ENCODE data around the gene NHSL2. TPM values are rescaled to one million over a fixed set of nuclear protein-coding genes. Genes with fewer than 3 reads are reported as not detected.

The NHSL2 gene
- total RNA-seq, 1 experiment from 2014 or later, result not detected

DNA sequence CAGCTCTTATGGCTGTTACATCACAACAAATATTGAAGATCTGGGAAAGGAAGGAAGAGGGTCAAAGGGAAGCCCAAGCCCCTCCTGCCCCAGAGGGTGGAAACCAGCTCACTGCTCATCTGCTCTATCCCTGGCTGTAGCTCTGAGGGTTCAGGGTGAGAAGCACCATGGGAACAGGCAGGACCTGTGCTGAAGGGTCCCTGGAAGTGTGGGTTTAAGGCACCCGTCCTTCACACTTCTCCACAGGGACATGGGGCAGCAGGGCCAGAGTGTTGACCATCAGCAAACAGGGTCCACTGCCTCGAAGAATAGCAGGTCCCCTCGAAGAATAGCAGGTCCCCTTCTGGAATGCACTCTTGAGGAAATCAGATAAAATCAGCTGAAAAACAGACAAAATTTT lies 216.7 kb downstream of the NHSL2 start:
- H4K20me1 ChIP-seq (ENCODE audit: insufficient read depth), result no peaks in the 10 kb centered on the region
- H3K9me2 ChIP-seq (ENCODE audit: insufficient read depth), result no peaks in the 10 kb centered on the region
- H3K27me3 ChIP-seq (ENCODE audit: insufficient read depth, low read depth), result peaks cover 20% of the 10 kb centered on the region; the same call in 1 of the 2 replicates
- no peaks in the 10 kb centered on the region for H3K79me2 ChIP-seq (ENCODE audit: low read depth)
- H3K4me3 ChIP-seq, result no peak overlapping the region
- intact Hi-C loops (cut with micrococcal nuclease; ENCODE audit: unreplicated experiment), result loop anchor here (5.0 kb wide), 2 partner anchors 110 to 270 kb away; no protein-coding TSS in a partner anchor
- H3K4me1 ChIP-seq (replicated peaks; ENCODE audit: insufficient read depth), result no peaks in the 10 kb centered on the region
- no peak overlapping the region for H3K4me2 ChIP-seq
- no peaks in the 10 kb centered on the region for H3K36me3 ChIP-seq (ENCODE audit: low read depth)
- CTCF ChIA-PET, result no interaction called here
- no TSS peak for BruUV-seq (replicated peaks)
- no peak for DNase-seq
- no peak overlapping the region for H3K27ac ChIP-seq
- H3F3A ChIP-seq (ENCODE audit: insufficient read depth, low read depth), result no peaks in the 10 kb centered on the region
- no peak overlapping the region for H2AFZ ChIP-seq
- TF ChIP-seq EZH2 (IDR thresholded peaks at IDR 0.05; ENCODE audit: low read depth), result no peak
- TF ChIP-seq, protein P1, sequence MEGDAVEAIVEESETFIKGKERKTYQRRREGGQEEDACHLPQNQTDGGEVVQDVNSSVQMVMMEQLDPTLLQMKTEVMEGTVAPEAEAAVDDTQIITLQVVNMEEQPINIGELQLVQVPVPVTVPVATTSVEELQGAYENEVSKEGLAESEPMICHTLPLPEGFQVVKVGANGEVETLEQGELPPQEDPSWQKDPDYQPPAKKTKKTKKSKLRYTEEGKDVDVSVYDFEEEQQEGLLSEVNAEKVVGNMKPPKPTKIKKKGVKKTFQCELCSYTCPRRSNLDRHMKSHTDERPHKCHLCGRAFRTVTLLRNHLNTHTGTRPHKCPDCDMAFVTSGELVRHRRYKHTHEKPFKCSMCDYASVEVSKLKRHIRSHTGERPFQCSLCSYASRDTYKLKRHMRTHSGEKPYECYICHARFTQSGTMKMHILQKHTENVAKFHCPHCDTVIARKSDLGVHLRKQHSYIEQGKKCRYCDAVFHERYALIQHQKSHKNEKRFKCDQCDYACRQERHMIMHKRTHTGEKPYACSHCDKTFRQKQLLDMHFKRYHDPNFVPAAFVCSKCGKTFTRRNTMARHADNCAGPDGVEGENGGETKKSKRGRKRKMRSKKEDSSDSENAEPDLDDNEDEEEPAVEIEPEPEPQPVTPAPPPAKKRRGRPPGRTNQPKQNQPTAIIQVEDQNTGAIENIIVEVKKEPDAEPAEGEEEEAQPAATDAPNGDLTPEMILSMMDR (conservative IDR thresholded peaks at IDR 0.05), result no peak
- POLR2A ChIA-PET (ENCODE audit: unreplicated experiment), result no interaction called here
- no peaks in the 10 kb centered on the region for H3K9me3 ChIP-seq (ENCODE audit: insufficient read depth, low read depth)

DNA sequence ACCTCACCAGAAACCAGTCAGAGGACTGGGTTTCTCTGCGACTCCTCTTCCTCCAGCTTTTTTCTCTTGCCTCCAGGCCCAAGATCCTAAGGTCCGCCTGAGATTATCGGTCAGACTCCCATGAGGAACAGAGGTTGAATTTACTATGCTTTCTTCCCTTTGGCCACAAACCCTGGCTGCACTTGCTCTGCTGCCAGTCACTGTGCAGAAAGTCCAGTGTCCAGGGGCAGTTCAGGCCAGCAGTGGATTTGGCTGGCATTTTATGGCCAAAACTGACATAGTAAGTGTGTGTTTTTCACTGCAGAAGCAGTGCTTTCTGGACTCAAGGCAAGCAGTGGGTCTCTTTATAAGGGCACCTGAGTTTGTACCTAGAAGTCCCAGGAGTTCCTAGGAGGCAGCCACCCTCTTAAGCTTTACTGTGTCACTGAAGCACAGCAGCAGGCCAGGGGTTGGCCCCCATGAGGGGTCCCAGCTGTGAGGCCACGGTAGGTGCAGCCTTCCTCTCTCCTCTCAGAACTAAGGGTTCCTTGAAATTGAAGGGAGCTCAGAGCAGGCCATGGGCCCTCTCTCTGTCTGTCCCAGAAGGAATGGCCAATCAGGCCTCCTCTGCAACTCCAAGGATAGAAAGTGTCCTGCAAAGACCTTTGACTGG lies 217.7 kb downstream of the NHSL2 start:
- no peaks in the 10 kb centered on the region for H4K20me1 ChIP-seq (ENCODE audit: insufficient read depth)
- no peaks in the 10 kb centered on the region for H3K9me3 ChIP-seq (ENCODE audit: insufficient read depth, low read depth)
- CTCF ChIA-PET, result no interaction called here
- H3K79me2 ChIP-seq (ENCODE audit: low read depth), result no peaks in the 10 kb centered on the region
- POLR2A ChIA-PET (ENCODE audit: unreplicated experiment), result no interaction called here
- no peaks in the 10 kb centered on the region for H3F3A ChIP-seq (ENCODE audit: insufficient read depth, low read depth)
- BruUV-seq (replicated peaks), result no TSS peak
- H3K4me1 ChIP-seq (replicated peaks; ENCODE audit: insufficient read depth), result no peaks in the 10 kb centered on the region
- no peak overlapping the region for H3K4me2 ChIP-seq
- TF ChIP-seq, protein P1 (conservative IDR thresholded peaks at IDR 0.05), result no peak
- TF ChIP-seq EZH2 (IDR thresholded peaks at IDR 0.05; ENCODE audit: low read depth), result no peak
- no peak overlapping the region for H3K4me3 ChIP-seq
- H2AFZ ChIP-seq, result no peak overlapping the region
- DNase-seq, result no peak
- H3K36me3 ChIP-seq (ENCODE audit: low read depth), result no peaks in the 10 kb centered on the region
- peaks cover 30% of the 10 kb centered on the region for H3K27me3 ChIP-seq (ENCODE audit: insufficient read depth, low read depth)
- H3K9me2 ChIP-seq (ENCODE audit: insufficient read depth), result no peaks in the 10 kb centered on the region
- H3K27ac ChIP-seq, result no peak overlapping the region
- intact Hi-C loops (cut with micrococcal nuclease; ENCODE audit: unreplicated experiment), result loop anchor here (5.0 kb wide), 2 partner anchors 111 to 271 kb away; no protein-coding TSS in a partner anchor

DNA sequence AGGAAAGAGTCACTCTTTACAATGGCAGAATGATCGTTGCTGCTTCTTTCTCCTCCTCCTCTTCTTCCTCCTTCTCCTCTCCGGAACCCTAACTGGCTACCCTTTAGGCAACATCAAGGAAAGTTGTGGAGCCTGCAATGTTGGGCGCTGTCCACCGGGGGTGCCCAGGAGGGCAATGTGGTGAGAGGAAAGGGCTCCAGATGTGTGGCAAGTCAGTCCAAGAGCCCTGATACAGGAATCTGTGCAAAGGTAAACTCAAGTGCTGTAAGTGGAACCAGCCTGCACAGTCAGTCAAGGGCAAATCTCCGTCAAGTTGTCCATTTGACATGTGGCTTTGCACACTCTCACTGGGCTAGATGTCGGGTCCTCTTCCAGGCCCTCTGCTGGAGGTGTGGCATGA lies 218.2 kb downstream of the NHSL2 start:
- no peak overlapping the region for H3K27ac ChIP-seq
- H3K9me2 ChIP-seq (ENCODE audit: insufficient read depth), result no peaks in the 10 kb centered on the region
- no peaks in the 10 kb centered on the region for H3K79me2 ChIP-seq (ENCODE audit: low read depth)
- H3K36me3 ChIP-seq (ENCODE audit: low read depth), result no peaks in the 10 kb centered on the region
- H3F3A ChIP-seq (ENCODE audit: insufficient read depth, low read depth), result no peaks in the 10 kb centered on the region
- no peak for DNase-seq
- intact Hi-C loops (cut with micrococcal nuclease; ENCODE audit: unreplicated experiment), result loop anchor here (5.0 kb wide), 2 partner anchors 112 to 272 kb away; no protein-coding TSS in a partner anchor
- no peaks in the 10 kb centered on the region for H3K4me1 ChIP-seq (replicated peaks; ENCODE audit: insufficient read depth)
- no TSS peak for BruUV-seq (replicated peaks)
- H3K4me2 ChIP-seq, result no peak overlapping the region
- TF ChIP-seq EZH2 (IDR thresholded peaks at IDR 0.05; ENCODE audit: low read depth), result no peak
- TF ChIP-seq, protein P1 (conservative IDR thresholded peaks at IDR 0.05), result peak; percentile 36
- H3K27me3 ChIP-seq (ENCODE audit: insufficient read depth, low read depth), result peaks cover 35% of the 10 kb centered on the region
- no peaks in the 10 kb centered on the region for H3K9me3 ChIP-seq (ENCODE audit: insufficient read depth, low read depth)
- ChIA-PET CTCF (no interaction called here), POLR2A (ENCODE audit: unreplicated experiment) (no interaction called here)
- H2AFZ ChIP-seq, result no peak overlapping the region
- no peak overlapping the region for H3K4me3 ChIP-seq
- no peaks in the 10 kb centered on the region for H4K20me1 ChIP-seq (ENCODE audit: insufficient read depth)

Data from PC-9 (cell line).